PC-3 (cell line): ENCODE data around the gene LIX1L. TPM values are rescaled to one million over a fixed set of nuclear protein-coding genes. Genes with fewer than 3 reads are reported as not detected.
A peak's percentile ranks its signal among the peaks of the same experiment; 100 is the strongest.
"Not testable (repeated sequence)": the region's sequence is repeated elsewhere in the genome, so short reads cannot be mapped to it uniquely, and the experiment has no call there.

Experiments
- ATAC-seq: fragments of 200-7000 bp; cut with Tn5 transposase; 2 replicates; pipeline ENCODE4 v1.9.1; 2020; ENCODE audit warnings: mild to moderate bottlenecking, moderate library complexity
- BruUV-seq: library from RNA; stranded (reverse); fragments of 400-500 nt; replicated peaks from 2 replicates; lab custom pipeline; 2021; lab: Mats Ljungman, UMichigan
- CTCF ChIA-PET: fragments of 300-600 bp; sonication (Branson Sonifier 250); formaldehyde crosslinking; loops from one replicate; lab custom pipeline; 2022; ENCODE audit warnings: antibody characterized with exemption; lab: Charles Lee
- POLR2A ChIA-PET: fragments of 300-600 bp; sonication (Branson Sonifier 250); formaldehyde crosslinking; loops from one replicate; lab custom pipeline; 2022; ENCODE audit warnings: antibody characterized with exemption; ENCODE audit not compliant: unreplicated experiment; lab: Charles Lee
- DNase-seq: peaks from one replicate; pipeline ENCODE4 v3.0.0-alpha.2; 2015
- H2AFZ ChIP-seq: fragments of 300-600 bp; sonication (generic); 2 replicates; pipeline ENCODE4 v1.6.0; 2016; ENCODE audit warnings: antibody characterized with exemption, low read length
- H3F3A ChIP-seq: fragments of 300-600 bp; sonication (generic); one replicate; pipeline ENCODE4 v1.6.0; 2017; ENCODE audit warnings: antibody characterized with exemption, low read length, control low read depth, mild to moderate bottlenecking; ENCODE audit not compliant: unreplicated experiment
- H3K27ac ChIP-seq: fragments of 300-600 bp; sonication (generic); 2 replicates; pipeline ENCODE4 v1.5.1; 2016; ENCODE audit warnings: mild to moderate bottlenecking, low read length
- H3K27me3 ChIP-seq: fragments of 300-600 bp; sonication (generic); 2 replicates; pipeline ENCODE4 v1.6.1; 2016; ENCODE audit warnings: low read length, mixed read lengths
- H3K36me3 ChIP-seq: fragments of 300-600 bp; sonication (generic); 2 replicates; pipeline ENCODE4 v1.6.1; 2016; ENCODE audit warnings: low read depth, mixed run types, low read length, mixed read lengths
- H3K4me1 ChIP-seq: fragments of 300-600 bp; sonication (generic); 2 replicates; pipeline ENCODE4 v1.5.1; 2016; ENCODE audit warnings: low read length; ENCODE audit not compliant: insufficient read depth
- H3K4me2 ChIP-seq: fragments of 300-600 bp; sonication (generic); 2 replicates; pipeline ENCODE4 v1.6.0; 2016; ENCODE audit warnings: low read length
- H3K4me3 ChIP-seq: fragments of 300-600 bp; sonication (generic); 2 replicates; pipeline ENCODE4 v1.5.1; 2016; ENCODE audit warnings: mild to moderate bottlenecking, low read length, mixed read lengths
- H3K79me2 ChIP-seq: fragments of 300-600 bp; sonication (generic); 2 replicates; pipeline ENCODE4 v1.6.1; 2017; ENCODE audit warnings: low read length, mixed read lengths
- H3K9ac ChIP-seq: fragments of 300-600 bp; sonication (generic); 2 replicates; pipeline ENCODE4 v1.6.0; 2016; ENCODE audit warnings: mild to moderate bottlenecking, low read length
- H3K9me2 ChIP-seq: fragments of 300-600 bp; sonication (generic); replicated peaks from 2 replicates; pipeline ENCODE4 v1.6.1; 2016; ENCODE audit warnings: mixed run types, low read length, mixed read lengths
- H3K9me3 ChIP-seq: fragments of 300-600 bp; sonication (generic); 2 replicates; pipeline ENCODE4 v1.6.1; 2016; ENCODE audit warnings: low read length, mixed read lengths
- H4K20me1 ChIP-seq: fragments of 300-600 bp; sonication (generic); 2 replicates; pipeline ENCODE4 v1.6.1; 2016; ENCODE audit warnings: low read length, mixed read lengths
- EZH2 ChIP-seq: fragments of 300-600 bp; sonication (generic); IDR thresholded peaks from one replicate; pipeline ENCODE4 v1.6.1; 2017; ENCODE audit warnings: antibody characterized with exemption, mild to moderate bottlenecking, low read length; ENCODE audit not compliant: unreplicated experiment
- EZH2phosphoT487 ChIP-seq: fragments of 300-600 bp; sonication (generic); IDR thresholded peaks from 2 replicates; pipeline ENCODE4 v1.6.1; 2018; ENCODE audit warnings: mild to moderate bottlenecking, antibody characterized with exemption, low read length, borderline replicate concordance
- intact Hi-C: fragments of 100-400 bp; cut with micrococcal nuclease; formaldehyde crosslinking; loops from 2 replicates; pipeline ENCODE4 v1.9.0; 2023
- total RNA-seq: library from RNA; depleted of rRNA; stranded (reverse); fragments of >200 nt; gene quantifications from 2 replicates; pipeline ENCODE4 v1.2.3, GENCODE V29; 2014
- TF ChIP-seq, protein P1 (sequence below): fragments of 300-600 bp; sonication (generic); conservative IDR thresholded peaks from 2 replicates; pipeline ENCODE4 v1.5.1; 2017; ENCODE audit warnings: antibody characterized with exemption, low read depth, mild to moderate bottlenecking, low read length

Gene LIX1L
- total RNA-seq, 1 experiment from 2014 or later, result 12.5 TPM

GRCh38 chr1:145926686-145927062 is 31.1 kb downstream of the LIX1L start:
- Histone ChIP-seq H3K9ac (peak overlapping the region; percentile 97), H3F3A (peaks cover 5% of the 10 kb centered on the region), H4K20me1 (peaks cover 7% of the 10 kb centered on the region; the same call in 1 of the 2 replicates), H3K27me3 (no peaks in the 10 kb centered on the region), H3K4me2 (peak overlapping the region; percentile 94), H3K9me3 (no peaks in the 10 kb centered on the region), H3K9me2 (no peaks in the 10 kb centered on the region), H3K4me1 (peaks cover 13% of the 10 kb centered on the region), H2AFZ (no peak overlapping the region), H3K27ac (peak overlapping the region; percentile 83), H3K4me3 (peak overlapping the region; percentile 75), H3K79me2 (peaks cover 23% of the 10 kb centered on the region), H3K36me3 (peaks cover 16% of the 10 kb centered on the region)
- DNase-seq, result no peak
- ChIA-PET POLR2A (interaction anchor here (0.5 to 1.1 kb wide), 5 partner anchors 31 to 41 kb away, joined by 3 to 12 read pairs (median 5); partner anchors contain the start of genes ANKRD34A, ANKRD35, LIX1L and POLR3GL), CTCF (interaction anchor here (1.0 to 1.4 kb wide), 2 partner anchors 31 to 35 kb away, joined by 6 to 8 read pairs; partner anchors contain the start of gene LIX1L)
- BruUV-seq, result TSS peak; percentile 74
- peak; percentile 7 for ATAC-seq
- TF ChIP-seq EZH2phosphoT487 (no peak), EZH2 (no peak)
- TF ChIP-seq, protein P1, sequence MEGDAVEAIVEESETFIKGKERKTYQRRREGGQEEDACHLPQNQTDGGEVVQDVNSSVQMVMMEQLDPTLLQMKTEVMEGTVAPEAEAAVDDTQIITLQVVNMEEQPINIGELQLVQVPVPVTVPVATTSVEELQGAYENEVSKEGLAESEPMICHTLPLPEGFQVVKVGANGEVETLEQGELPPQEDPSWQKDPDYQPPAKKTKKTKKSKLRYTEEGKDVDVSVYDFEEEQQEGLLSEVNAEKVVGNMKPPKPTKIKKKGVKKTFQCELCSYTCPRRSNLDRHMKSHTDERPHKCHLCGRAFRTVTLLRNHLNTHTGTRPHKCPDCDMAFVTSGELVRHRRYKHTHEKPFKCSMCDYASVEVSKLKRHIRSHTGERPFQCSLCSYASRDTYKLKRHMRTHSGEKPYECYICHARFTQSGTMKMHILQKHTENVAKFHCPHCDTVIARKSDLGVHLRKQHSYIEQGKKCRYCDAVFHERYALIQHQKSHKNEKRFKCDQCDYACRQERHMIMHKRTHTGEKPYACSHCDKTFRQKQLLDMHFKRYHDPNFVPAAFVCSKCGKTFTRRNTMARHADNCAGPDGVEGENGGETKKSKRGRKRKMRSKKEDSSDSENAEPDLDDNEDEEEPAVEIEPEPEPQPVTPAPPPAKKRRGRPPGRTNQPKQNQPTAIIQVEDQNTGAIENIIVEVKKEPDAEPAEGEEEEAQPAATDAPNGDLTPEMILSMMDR, result no peak
- intact Hi-C loops, result loop anchor here (1.0 to 2.0 kb wide), 5 partner anchors 7 to 87 kb away; partner anchors contain the start of gene PIAS3

- Histone ChIP-seq H3K79me2 (peaks cover 29% of the 10 kb centered on the region), H4K20me1 (peaks cover 7% of the 10 kb centered on the region; the same call in 1 of the 2 replicates), H3K9me2 (no peaks in the 10 kb centered on the region), H2AFZ (no peak overlapping the region), H3K27ac (no peak overlapping the region), H3K4me3 (no peak overlapping the region), H3K4me1 (peaks cover 23% of the 10 kb centered on the region), H3K27me3 (no peaks in the 10 kb centered on the region), H3K36me3 (peaks cover 16% of the 10 kb centered on the region), H3K9me3 (no peaks in the 10 kb centered on the region), H3K9ac (no peak overlapping the region), H3F3A (peaks cover 18% of the 10 kb centered on the region), H3K4me2 (no peak overlapping the region)
- intact Hi-C loops, result no loop called here
- no peak for TF ChIP-seq EZH2phosphoT487
- TF ChIP-seq EZH2, result no peak
- TF ChIP-seq, protein P1, result no peak
- POLR2A ChIA-PET, result no interaction called here
- CTCF ChIA-PET, result interaction anchor here (0.6 kb wide), 1 partner anchor 9 kb away, joined by 3 read pairs; no protein-coding TSS in a partner anchor
- DNase-seq, result no peak
- ATAC-seq, result no peak
- BruUV-seq, result no TSS peak
Observed at GRCh38 chr1:145922266-145922665, 35.6 kb downstream of the LIX1L start.

- intact Hi-C loops, H3K9me3 ChIP-seq, POLR2A ChIA-PET, H3K36me3 ChIP-seq, H4K20me1 ChIP-seq, H2AFZ ChIP-seq, H3K9ac ChIP-seq, H3K27me3 ChIP-seq, ATAC-seq, CTCF ChIA-PET, H3K9me2 ChIP-seq, DNase-seq, BruUV-seq, H3K27ac ChIP-seq: not testable (repeated sequence)
- Histone ChIP-seq H3K4me3 (peak overlapping the region; percentile 81), H3K4me2 (peak overlapping the region; percentile 99), H3F3A (peaks cover 18% of the 10 kb centered on the region), H3K79me2 (peaks cover 15% of the 10 kb centered on the region), H3K4me1 (peaks cover 24% of the 10 kb centered on the region)
Observed at GRCh38 chr1:145920297-145920696, 37.5 kb downstream of the LIX1L start.
